C1 segment of cervical spinal cord (tissue), 14 donors: Measurements from ENCODE around the gene AHNAK.
"Not testable (repeated sequence)": the region's sequence is repeated elsewhere in the genome, so short reads cannot be mapped to it uniquely, and the experiment has no call there.

Experiments used
- DNase-seq, 14 donors: peaks; one replicate each; lab custom pipeline; 2025; lab: John Stamatoyannopoulos, UW

The AHNAK gene, protein sequence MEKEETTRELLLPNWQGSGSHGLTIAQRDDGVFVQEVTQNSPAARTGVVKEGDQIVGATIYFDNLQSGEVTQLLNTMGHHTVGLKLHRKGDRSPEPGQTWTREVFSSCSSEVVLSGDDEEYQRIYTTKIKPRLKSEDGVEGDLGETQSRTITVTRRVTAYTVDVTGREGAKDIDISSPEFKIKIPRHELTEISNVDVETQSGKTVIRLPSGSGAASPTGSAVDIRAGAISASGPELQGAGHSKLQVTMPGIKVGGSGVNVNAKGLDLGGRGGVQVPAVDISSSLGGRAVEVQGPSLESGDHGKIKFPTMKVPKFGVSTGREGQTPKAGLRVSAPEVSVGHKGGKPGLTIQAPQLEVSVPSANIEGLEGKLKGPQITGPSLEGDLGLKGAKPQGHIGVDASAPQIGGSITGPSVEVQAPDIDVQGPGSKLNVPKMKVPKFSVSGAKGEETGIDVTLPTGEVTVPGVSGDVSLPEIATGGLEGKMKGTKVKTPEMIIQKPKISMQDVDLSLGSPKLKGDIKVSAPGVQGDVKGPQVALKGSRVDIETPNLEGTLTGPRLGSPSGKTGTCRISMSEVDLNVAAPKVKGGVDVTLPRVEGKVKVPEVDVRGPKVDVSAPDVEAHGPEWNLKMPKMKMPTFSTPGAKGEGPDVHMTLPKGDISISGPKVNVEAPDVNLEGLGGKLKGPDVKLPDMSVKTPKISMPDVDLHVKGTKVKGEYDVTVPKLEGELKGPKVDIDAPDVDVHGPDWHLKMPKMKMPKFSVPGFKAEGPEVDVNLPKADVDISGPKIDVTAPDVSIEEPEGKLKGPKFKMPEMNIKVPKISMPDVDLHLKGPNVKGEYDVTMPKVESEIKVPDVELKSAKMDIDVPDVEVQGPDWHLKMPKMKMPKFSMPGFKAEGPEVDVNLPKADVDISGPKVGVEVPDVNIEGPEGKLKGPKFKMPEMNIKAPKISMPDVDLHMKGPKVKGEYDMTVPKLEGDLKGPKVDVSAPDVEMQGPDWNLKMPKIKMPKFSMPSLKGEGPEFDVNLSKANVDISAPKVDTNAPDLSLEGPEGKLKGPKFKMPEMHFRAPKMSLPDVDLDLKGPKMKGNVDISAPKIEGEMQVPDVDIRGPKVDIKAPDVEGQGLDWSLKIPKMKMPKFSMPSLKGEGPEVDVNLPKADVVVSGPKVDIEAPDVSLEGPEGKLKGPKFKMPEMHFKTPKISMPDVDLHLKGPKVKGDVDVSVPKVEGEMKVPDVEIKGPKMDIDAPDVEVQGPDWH (N-terminal part only)

GRCh38 chr11:62546244-62546928 is at the start of gene AHNAK:
TSS of gene AHNAK (minus strand) at chr11:62546806. CDS start at chr11:62536098, 10,708 bp downstream.
- peak in 7 of 14 donors; percentile 13 to 58 (median 51) for DNase-seq

- no peak for DNase-seq
These were observed 48.5 kb upstream of the AHNAK start for GRCh38 chr11:62595124-62595523.

DNA sequence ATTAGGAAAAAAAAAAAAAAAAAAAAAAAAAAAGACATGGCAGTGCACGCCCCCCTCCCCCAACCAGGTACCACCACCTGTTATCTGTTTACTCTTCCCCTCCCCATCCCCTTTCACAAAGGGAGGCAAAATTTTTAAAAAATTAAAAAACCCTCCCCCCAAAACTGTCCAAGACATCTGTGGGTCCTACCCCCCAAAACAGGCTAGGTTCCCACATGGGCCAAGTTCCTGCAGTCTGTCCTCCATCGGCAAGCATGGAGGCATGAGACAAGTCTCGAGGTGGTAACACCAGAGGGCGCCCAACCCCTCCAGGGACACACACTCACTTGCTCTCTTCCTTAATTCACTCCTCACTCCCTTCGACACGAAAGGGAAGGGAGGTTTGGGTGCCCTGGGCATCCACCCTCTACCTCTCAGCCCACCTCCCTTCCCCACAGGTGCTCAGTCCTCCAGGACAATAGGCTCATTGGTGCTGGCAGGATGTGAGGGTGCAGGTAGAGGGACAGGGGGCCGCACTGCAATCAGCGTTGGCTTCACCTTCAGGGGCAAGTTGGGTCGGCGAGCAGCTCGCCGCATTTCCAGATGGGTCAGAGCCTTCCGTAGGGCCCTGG is 46.9 kb upstream of the AHNAK start:
- DNase-seq: peak in 10 of 14 donors; percentile 13 to 59 (median 35)

DNA sequence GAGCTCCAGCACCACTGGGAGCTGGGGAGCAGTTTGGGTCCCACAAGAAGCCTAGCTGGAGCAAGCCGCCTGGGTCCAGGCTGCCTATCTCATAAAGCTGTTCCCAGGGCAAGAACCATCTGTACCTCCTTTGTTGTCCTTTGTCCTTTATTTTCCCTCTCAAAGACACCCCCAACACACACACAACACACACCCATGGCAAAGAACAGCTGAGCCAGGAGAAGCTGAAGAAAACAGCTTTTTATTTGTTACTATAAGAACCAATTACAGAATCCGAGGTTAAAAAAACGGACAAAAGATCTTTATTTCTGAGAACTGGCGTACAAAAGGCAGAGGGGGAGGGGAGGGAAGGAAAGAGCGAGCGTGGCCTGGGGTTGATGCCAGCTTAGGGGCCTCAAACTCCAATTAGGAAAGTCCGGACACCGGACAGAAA is 46.4 kb upstream of the AHNAK start:
- peak in 7 of 14 donors; percentile 21 to 47 (median 37) for DNase-seq

DNA sequence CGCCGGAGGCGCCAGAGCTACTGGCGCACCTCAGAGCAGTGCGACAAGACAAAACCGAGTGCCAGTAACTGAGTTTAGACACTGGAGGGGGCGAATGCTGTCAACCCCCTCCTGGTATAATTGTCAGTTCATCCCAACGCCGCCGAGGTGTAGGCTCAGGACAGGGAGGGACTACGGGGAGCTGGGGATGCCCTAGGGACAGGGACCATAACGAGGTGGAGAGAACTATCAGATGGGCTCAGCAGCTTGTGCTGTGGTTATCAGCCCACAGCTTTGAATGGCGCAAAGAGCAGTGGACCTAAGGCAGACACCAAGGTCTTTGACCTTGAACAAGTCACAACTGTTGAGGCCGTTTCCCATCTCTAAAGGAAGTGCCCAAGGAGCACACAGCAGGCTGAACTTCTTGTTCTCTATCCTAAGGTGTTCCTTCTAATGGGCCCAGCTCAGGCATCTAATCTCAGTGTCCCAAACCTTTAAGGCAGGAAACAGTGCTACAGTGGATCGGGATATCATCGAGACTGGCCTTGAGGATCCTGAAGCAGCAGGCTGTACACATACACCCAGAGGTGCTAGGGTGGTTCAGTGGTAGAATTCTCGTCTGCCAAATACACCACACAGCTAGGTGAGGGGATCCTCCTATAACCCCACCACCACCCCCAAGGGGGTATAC is 45.7 kb upstream of the AHNAK start:
- DNase-seq: no peak

- peak; percentile 71 to 99 (median 96) for DNase-seq
These were observed 45.0 kb upstream of the AHNAK start, which contains the start of gene TUT1 for GRCh38 chr11:62591448-62592145. TSS of gene TUT1 (minus strand) at chr11:62591523. CDS start at chr11:62591485, 38 bp downstream.

DNA sequence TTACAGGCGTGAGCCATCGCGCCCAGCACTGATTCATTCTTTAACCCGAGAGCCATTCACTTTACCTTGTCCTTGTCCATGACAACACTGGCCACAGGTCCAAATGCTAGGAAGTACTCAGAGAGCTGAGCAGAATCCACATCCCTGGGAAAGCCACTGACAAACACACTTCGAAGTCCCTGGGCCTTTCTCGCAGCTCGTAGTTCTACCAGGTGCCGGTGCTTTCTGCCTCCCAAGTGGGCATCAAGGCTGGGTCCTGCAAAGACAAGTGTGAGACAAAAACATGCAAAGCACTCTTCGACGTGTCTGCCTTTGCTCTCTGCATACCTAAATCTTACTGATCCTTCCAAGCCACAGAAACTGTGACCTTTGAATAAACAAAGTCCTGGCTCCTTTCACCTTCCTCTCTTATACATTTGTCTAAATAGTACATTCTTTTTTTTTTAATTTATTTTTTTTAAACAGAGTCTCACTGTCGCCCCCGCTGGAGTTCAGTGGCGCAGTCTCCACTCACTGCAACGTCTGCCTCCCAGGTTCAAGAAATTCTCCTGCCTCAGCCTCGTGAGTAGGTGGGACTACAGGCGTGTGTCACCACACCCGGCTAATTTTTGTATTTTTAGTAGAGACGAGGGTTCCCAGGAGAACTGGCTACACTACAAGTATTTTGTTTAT is 42.5 kb upstream of the AHNAK start:
- no peak for DNase-seq

DNA sequence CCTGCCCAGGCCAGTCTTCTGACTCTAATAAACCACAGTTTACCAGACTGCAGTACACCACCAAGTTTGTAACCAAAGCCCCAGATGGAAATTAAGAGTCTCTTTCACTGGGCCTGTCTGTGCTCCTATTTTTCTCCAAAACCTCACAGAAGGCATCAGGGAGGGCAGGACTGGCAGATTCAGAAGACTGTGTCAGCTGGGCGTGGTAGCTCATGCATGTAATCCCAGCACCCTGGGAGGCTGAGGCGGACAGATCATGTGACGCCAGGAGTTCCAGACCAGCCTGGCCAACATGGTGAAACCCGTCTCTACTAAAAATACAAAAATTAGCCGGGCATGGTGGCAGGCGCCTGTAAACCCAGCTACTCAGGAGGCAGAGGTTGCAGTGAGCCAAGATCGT is 38.8 kb upstream of the AHNAK start:
- not testable (repeated sequence) for DNase-seq

DNA sequence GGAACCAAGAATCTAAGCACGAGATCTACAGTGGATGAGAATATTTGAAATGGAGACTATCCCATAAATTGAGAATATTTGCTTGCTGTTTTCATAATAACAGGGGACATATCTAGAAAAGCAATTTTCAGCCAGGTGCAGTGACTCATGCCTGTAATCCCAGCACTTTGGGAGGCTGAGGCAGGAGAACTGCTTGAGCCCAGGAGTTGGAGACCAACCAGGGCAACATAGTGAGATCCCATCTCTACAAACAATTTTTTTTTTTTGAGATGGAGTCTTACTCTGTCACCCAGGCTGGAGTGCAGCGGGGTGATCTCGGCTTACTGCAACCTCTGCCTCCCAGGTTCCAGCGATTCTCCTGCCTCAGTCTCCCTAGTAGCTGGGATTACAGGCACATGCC is 35.1 kb upstream of the AHNAK start:
- not testable (repeated sequence) for DNase-seq

DNA sequence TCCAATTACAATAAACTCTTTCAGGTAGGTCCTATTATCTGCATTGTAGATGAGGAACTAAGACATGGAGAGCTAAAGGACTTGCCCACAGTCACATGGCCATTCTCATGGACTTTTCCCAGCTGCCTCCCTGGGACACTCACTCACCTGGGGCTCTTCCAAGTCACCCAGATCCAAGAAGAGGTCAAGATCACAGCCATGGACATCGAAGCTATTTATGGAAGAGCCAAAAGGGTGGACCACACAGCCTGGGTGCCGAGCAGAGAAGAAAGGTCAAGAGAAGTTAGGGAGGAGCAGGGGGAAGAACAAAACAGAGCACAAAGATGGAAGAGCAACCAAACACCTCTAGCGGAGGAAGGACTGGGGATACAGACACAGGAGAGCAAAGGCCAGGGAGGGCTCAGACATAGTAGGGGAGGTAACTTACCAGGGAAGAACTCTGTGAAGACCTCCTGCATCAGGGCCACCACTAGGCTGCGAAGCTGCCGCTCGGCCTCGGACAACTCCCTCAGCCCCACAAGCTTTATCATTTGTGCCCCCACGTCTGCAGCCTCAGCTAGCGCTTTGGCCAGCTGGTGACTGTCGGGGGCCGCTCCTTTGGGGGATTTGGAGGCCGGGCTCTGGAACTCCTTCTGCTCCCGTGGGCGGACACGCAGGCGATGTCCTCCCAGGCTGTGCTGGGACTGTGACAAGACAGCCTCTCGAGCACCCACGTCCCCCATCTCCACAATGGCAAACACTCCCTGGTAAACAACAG is 34.5 kb upstream of the AHNAK start:
- no peak for DNase-seq

GRCh38 chr11:62579252-62579651 is 32.6 kb upstream of the AHNAK start:
- DNase-seq: no peak

GRCh38 chr11:62578541-62578940 is 31.9 kb upstream of the AHNAK start:
- DNase-seq: no peak

DNA sequence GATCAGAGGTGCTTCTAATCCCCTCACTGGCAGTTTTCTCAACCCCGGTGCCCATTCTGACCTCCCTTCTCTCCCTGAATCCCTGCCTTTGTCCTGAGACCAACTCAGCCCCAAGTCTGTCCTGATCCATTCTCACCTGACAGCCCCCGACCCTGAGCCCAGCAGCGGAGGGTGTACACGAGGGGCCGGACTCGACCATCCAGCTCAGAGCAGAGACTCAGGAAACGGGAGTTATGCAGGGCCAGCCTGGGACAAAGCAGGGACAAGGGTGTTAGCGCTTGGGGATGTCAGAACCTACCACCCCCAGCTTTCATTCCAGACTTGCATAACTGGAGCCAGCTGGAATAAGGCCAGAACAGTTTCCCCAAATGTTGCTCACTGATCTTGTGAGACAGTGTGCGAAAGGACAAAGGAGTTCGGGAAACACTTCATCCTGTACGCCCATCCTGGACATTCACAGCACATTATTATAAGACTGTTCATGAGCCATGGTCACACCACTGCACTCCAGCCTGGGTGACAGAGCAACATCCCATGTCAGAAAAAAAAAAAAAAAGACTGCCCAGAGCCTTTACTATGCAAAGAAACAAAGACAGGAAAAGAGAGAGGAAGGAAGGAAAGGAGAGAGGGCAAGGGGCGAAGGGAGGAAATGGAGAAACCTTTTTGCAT is 30.6 kb upstream of the AHNAK start:
- no peak for DNase-seq

- DNase-seq: no peak
These were observed 29.2 kb upstream of the AHNAK start for GRCh38 chr11:62575837-62576236.

DNA sequence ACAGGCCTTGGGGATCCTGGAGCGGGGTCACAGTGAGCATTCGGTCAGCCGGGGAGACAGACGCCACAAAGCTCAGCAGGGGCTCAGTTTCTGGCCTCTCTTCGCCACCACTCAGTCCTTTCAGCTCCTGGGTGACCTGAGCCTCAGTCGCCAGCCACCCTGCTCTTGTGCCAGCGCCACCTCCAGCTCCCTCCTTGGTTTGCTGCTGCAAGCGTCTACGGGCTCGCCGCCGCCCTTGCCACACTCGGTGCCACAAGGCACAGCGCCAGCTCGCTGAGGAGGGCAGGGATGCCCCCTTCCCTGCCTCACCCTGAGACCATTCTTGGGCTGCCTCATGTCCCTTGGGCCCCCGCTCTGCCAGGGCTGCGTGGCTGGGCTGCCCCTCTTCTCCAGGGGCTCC is 28.6 kb upstream of the AHNAK start:
- DNase-seq: no peak

DNA sequence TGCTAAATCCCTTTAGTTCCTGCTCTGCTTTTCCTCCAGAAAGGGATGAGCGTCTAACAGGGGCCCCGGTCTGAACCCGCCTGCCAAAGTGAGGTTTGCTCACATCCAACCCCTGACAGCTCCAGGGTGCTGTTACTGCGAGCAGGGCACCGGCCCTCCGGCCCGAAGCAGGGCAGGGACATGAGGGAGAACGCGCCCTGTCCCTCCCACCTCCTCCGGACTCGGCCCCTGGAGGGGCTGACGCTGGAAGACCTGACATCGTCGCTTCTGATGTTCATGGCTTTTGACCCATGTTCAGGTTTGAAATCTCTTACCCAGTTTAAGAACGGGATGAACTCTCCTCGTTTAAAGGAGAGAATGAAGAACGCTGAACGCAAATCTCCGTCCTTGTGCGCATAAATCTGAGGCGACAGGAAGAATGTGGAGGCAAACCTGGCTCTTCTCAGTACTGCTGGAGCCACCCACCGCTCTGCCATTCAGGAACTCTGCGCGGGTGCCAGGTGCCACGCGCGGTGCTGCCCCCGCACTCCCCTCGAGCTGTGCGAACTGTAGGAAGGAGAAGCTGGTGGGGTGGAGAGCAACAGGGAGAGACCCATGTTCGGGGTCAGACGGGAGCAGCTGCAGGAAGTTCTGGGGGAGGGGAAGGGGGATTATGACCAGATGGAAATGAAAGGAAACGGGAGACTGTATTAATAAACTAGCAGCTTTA is 27.9 kb upstream of the AHNAK start:
- peak in 3 of 14 donors; percentile 22 to 47 (median 31) for DNase-seq
